Natural killer cell (primary cell): ENCODE data around the gene BBLN. TPM values are rescaled to one million over a fixed set of nuclear protein-coding genes. Genes with fewer than 3 reads are reported as not detected.
"Not testable (repeated sequence)": the region's sequence is repeated elsewhere in the genome, so short reads cannot be mapped to it uniquely, and the experiment has no call there.

ENCODE experiments used
- ATAC-seq, 3 donors: fragments of 150-1000 bp in 2 of 3; fragments of 200-7000 bp in 1 of 3; cut with Tn5 transposase; 1 replicate in 1 of 3; 2 replicates in 2 of 3; pipeline ENCODE4 v1.10.0; 2021; ENCODE audit warnings: mild to moderate bottlenecking in 2 of 3, moderate library complexity in 2 of 3
- DNase-seq, 2 donors: peaks; one replicate each; pipeline versions ENCODE4 v3.0.0 to v3.0.0-alpha.2; 2013 to 2021; ENCODE audit warnings: mixed read lengths in 1 of 2
- H3K27ac ChIP-seq: one replicate; pipeline ENCODE4 v1.5.1; 2013; ENCODE audit warnings: mild to moderate bottlenecking, low read length
- H3K27me3 ChIP-seq: one replicate; pipeline ENCODE4 v1.6.1; 2013; ENCODE audit warnings: low read length; ENCODE audit not compliant: control insufficient read depth, insufficient read depth
- H3K36me3 ChIP-seq: one replicate; pipeline ENCODE4 v1.6.1; 2013; ENCODE audit warnings: low read length; ENCODE audit not compliant: control insufficient read depth, insufficient read depth
- H3K4me1 ChIP-seq: one replicate; pipeline ENCODE4 v1.6.1; 2013; ENCODE audit warnings: low read length; ENCODE audit not compliant: control insufficient read depth, insufficient read depth
- H3K4me3 ChIP-seq: one replicate; pipeline ENCODE4 v1.5.1; 2013; ENCODE audit warnings: low read length
- H3K9me3 ChIP-seq: one replicate; pipeline ENCODE4 v1.6.1; 2013; ENCODE audit warnings: low read length; ENCODE audit not compliant: control insufficient read depth, insufficient read depth
- H3K27ac Mint-ChIP-seq, 2 donors: one replicate each; pipeline ENCODE4 v1.8.0; 2022; ENCODE audit warnings: mild to moderate bottlenecking in 2 of 2, mixed read lengths in 2 of 2, moderate library complexity in 1 of 2
- H3K27me3 Mint-ChIP-seq, 2 donors: one replicate each; pipeline ENCODE4 v1.8.0; 2022; ENCODE audit warnings: low read depth in 2 of 2, mixed read lengths in 2 of 2
- H3K36me3 Mint-ChIP-seq: one replicate; pipeline ENCODE4 v1.8.0; 2022; ENCODE audit warnings: mixed read lengths
- H3K4me1 Mint-ChIP-seq, 2 donors: one replicate each; pipeline ENCODE4 v1.8.0; 2022; ENCODE audit warnings: mixed read lengths in 2 of 2
- H3K4me3 Mint-ChIP-seq: one replicate; pipeline ENCODE4 v1.8.0; 2022; ENCODE audit warnings: mild to moderate bottlenecking, moderate library complexity, mixed read lengths
- H3K9me3 Mint-ChIP-seq, 2 donors: one replicate each; pipeline ENCODE4 v1.8.0; 2022; ENCODE audit warnings: mixed read lengths in 2 of 2
- CTCF ChIP-seq: fragments of 200-600 bp; IDR thresholded peaks from one replicate; pipeline ENCODE4 v1.8.0; 2022; ENCODE audit warnings: antibody characterized with exemption
- WGBS: methylation state at CpG from one replicate; pipeline ENCODE4 v1.1.7; 2013; ENCODE audit warnings: missing lambda C conversion rate; ENCODE audit not compliant: insufficient coverage; 5-methylcytosine and 5-hydroxymethylcytosine counted together
- intact Hi-C: fragments of 100-400 bp; cut with micrococcal nuclease; formaldehyde crosslinking; loops from one replicate; pipeline ENCODE4 v1.14.2; 2022
- total RNA-seq, 4 donors: library from RNA; stranded (reverse); fragments of 120-200 nt in 1 of 4; gene quantifications; one replicate each; pipeline versions ENCODE4 v1.2.3 to v1.2.4, GENCODE V29; 2013 to 2022

The BBLN gene
- total RNA-seq, 3 donors from 2014 or later (not counting 1 experiment from before 2014, with no cell fraction given): 61.8 to 74.0 (median 69.3) TPM

DNA sequence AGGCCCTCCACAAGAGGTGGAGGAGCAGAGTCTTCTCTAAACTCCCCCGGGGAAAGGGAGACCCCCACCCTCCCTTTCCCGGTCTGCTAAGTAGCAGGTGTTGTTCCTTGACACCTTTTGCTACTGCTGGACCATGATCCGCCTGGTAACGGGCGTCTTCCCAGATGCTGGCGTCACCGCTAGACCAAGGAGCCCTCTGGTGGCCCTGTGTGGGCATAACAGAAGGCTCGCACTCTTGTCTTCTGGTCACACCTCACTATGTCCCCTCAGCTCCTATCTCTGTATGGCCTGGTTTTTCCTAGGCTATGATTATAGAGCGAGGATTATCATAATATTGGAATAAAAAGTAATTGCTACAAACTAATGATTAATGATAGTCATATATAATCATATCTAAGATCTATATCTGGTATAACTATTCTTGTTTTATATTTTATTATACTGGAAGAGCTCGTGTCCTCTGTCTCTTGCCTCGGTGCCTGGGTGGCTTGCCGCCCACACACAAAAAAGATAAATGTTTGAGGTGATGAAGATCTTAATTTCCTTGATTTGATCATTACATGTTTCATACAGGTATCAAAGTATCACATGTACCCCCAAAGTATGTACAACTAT, 30.0 kb upstream of the BBLN start:
- Mint-ChIP-seq H3K27me3 (peaks cover 16 to 18% of the 10 kb centered on the region in 2 donors), H3K4me1 (peaks cover 24 to 33% of the 10 kb centered on the region in 2 donors), H3K4me3 (peak overlapping the region; percentile 49), H3K27ac (peak overlapping the region in 1 of 2 donors; percentile 98)
- WGBS: 0% methylated on average over 5 of the region's 12 CpGs
- ATAC-seq, H3K9me3 ChIP-seq, H3K9me3 Mint-ChIP-seq, H3K36me3 Mint-ChIP-seq, H3K27me3 ChIP-seq, H3K4me3 ChIP-seq, H3K36me3 ChIP-seq, H3K27ac ChIP-seq: not testable (repeated sequence)
- DNase-seq: peak in 1 of 2 donors; percentile 49
- H3K4me1 ChIP-seq: peaks cover 32% of the 10 kb centered on the region
- intact Hi-C loops: loop anchor here (2.0 kb wide), 1 partner anchor 61 kb away; the partner anchor contains the start of gene SLC25A25
- TF ChIP-seq CTCF: peak; percentile 66

GRCh38 chr9:128130651-128131050, 29.4 kb upstream of the BBLN start:
- peaks cover 24 to 27% of the 10 kb centered on the region in 2 donors for H3K4me1 Mint-ChIP-seq
- H3K4me3 Mint-ChIP-seq, intact Hi-C loops, DNase-seq, H3K36me3 ChIP-seq, H3K4me3 ChIP-seq, H3K36me3 Mint-ChIP-seq, H3K27ac ChIP-seq, H3K9me3 Mint-ChIP-seq, H3K9me3 ChIP-seq, ATAC-seq, H3K27me3 ChIP-seq, H3K27ac Mint-ChIP-seq: not testable (repeated sequence)
- peaks cover 26% of the 10 kb centered on the region for H3K4me1 ChIP-seq
- peaks cover 20 to 24% of the 10 kb centered on the region in 2 donors for H3K27me3 Mint-ChIP-seq
- WGBS: 75% methylated on average over 6 of the region's 7 CpGs

GRCh38 chr9:128131346-128131745, 28.7 kb upstream of the BBLN start:
- ATAC-seq, DNase-seq, H3K9me3 ChIP-seq, intact Hi-C loops, H3K27ac ChIP-seq, H3K9me3 Mint-ChIP-seq, H3K36me3 ChIP-seq, H3K4me3 Mint-ChIP-seq, H3K36me3 Mint-ChIP-seq, H3K27me3 ChIP-seq, H3K4me3 ChIP-seq, H3K27ac Mint-ChIP-seq: not testable (repeated sequence)
- peaks cover 24 to 27% of the 10 kb centered on the region in 2 donors for H3K27me3 Mint-ChIP-seq
- 96% methylated on average over 8 of the region's 8 CpGs for WGBS
- peaks cover 17 to 20% of the 10 kb centered on the region in 2 donors for H3K4me1 Mint-ChIP-seq
- peaks cover 19% of the 10 kb centered on the region for H3K4me1 ChIP-seq

DNA sequence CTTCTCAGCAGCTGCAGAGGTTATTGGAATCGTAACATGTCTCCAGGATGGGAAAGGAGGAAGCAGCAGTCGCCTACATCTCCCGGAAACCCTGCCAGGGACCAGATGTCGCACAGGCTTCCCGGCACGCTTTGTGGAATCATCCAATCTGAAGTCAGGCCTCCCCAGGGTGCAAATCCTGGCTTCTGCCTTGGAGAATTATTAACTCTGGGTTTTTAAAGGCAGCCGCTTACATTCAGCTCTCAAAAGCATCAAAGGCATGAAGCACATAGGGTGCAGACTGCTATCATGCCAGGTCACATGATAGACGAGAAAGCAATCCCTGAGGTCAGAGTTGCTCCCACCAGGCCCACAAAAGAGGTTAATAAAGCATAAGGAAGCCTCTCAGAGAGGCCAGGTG, 27.9 kb upstream of the BBLN start:
- H3K27ac Mint-ChIP-seq, H3K27ac ChIP-seq, DNase-seq, H3K9me3 ChIP-seq, H3K9me3 Mint-ChIP-seq, intact Hi-C loops, H3K36me3 Mint-ChIP-seq, ATAC-seq, H3K4me3 ChIP-seq, H3K36me3 ChIP-seq, H3K27me3 ChIP-seq, H3K4me3 Mint-ChIP-seq: not testable (repeated sequence)
- H3K27me3 Mint-ChIP-seq: peaks cover 24 to 27% of the 10 kb centered on the region in 2 donors
- 68% methylated on average over 8 of the region's 8 CpGs for WGBS
- peaks cover 13% of the 10 kb centered on the region for H3K4me1 ChIP-seq
- H3K4me1 Mint-ChIP-seq: peaks cover 17 to 19% of the 10 kb centered on the region in 2 donors

GRCh38 chr9:128135561-128135960, 24.5 kb upstream of the BBLN start:
- intact Hi-C loops, H3K27me3 ChIP-seq, H3K4me3 Mint-ChIP-seq, H3K27ac Mint-ChIP-seq, DNase-seq, H3K4me1 ChIP-seq, H3K4me3 ChIP-seq, H3K4me1 Mint-ChIP-seq, H3K27ac ChIP-seq, ATAC-seq, H3K9me3 ChIP-seq, H3K36me3 Mint-ChIP-seq, H3K9me3 Mint-ChIP-seq, H3K36me3 ChIP-seq: not testable (repeated sequence)
- H3K27me3 Mint-ChIP-seq: peaks cover 27 to 28% of the 10 kb centered on the region in 2 donors
- 62% methylated on average over 8 of the region's 8 CpGs for WGBS
